Measurements from ENCODE around the gene TMEM273.

DNA sequence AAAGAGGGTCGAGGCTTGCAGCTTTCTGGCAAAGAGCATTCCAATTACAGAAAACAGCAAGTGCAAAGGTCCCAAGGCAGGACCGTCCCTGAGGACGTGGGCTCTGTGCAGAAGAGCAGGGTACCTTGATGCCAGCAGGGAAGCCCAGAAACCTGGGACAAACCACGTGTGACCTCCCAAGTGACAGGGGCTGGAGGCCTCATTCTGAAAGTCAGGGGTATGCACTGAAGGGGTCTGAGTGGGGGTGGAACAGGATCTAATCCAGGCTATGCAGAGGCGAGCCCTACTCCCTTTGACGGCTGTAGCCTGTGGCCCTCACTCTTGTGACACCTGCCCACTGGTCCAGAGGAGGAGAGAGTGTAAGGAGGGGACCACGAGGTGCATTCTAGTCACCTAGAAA, 22.9 kb downstream of the TMEM273 start:
- TF ChIP-seq, protein P1, sequence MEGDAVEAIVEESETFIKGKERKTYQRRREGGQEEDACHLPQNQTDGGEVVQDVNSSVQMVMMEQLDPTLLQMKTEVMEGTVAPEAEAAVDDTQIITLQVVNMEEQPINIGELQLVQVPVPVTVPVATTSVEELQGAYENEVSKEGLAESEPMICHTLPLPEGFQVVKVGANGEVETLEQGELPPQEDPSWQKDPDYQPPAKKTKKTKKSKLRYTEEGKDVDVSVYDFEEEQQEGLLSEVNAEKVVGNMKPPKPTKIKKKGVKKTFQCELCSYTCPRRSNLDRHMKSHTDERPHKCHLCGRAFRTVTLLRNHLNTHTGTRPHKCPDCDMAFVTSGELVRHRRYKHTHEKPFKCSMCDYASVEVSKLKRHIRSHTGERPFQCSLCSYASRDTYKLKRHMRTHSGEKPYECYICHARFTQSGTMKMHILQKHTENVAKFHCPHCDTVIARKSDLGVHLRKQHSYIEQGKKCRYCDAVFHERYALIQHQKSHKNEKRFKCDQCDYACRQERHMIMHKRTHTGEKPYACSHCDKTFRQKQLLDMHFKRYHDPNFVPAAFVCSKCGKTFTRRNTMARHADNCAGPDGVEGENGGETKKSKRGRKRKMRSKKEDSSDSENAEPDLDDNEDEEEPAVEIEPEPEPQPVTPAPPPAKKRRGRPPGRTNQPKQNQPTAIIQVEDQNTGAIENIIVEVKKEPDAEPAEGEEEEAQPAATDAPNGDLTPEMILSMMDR (IDR thresholded peaks at IDR 0.05) = no peak
- no peak for TF ChIP-seq POLR2A (IDR thresholded peaks at IDR 0.05)

All from lower leg skin (tissue), 3 donors.